Karpas-422 (cell line): Measurements from ENCODE around the gene PRDM16. TPM values are rescaled to one million over a fixed set of nuclear protein-coding genes. Genes with fewer than 3 reads are reported as not detected.

Source experiments
- DNase-seq: peaks from one replicate; pipeline ENCODE4 v3.0.0-alpha.2; 2015
- H2AFZ ChIP-seq: fragments of 200-600 bp; sonication (generic); 2 replicates; pipeline ENCODE4 v1.6.1; 2014; ENCODE audit warnings: antibody characterized with exemption, low read length, mixed read lengths
- H3K27ac ChIP-seq: fragments of 200-600 bp; sonication (generic); 2 replicates; pipeline ENCODE4 v1.5.1; 2014; ENCODE audit warnings: mild to moderate bottlenecking, low read length, moderate library complexity
- H3K27me3 ChIP-seq: fragments of 200-600 bp; sonication (generic); 2 replicates; pipeline ENCODE4 v1.6.1; 2014; ENCODE audit warnings: low read length, mixed read lengths
- H3K36me3 ChIP-seq: fragments of 200-600 bp; sonication (generic); 2 replicates; pipeline ENCODE4 v1.6.1; 2014; ENCODE audit warnings: low read length, mixed read lengths; ENCODE audit not compliant: insufficient read depth
- H3K4me1 ChIP-seq: fragments of 200-600 bp; sonication (generic); 2 replicates; pipeline ENCODE4 v1.6.1; 2014; ENCODE audit warnings: mild to moderate bottlenecking, low read length, mixed read lengths
- H3K4me2 ChIP-seq: fragments of 200-600 bp; sonication (generic); 2 replicates; pipeline ENCODE4 v1.6.1; 2014; ENCODE audit warnings: low read length, low read depth, mild to moderate bottlenecking; ENCODE audit not compliant: poor library complexity, severe bottlenecking
- H3K4me3 ChIP-seq: fragments of 200-600 bp; sonication (generic); 2 replicates; pipeline ENCODE4 v1.5.1; 2014; ENCODE audit warnings: mild to moderate bottlenecking, antibody characterized with exemption, low read length, mixed read lengths
- H3K79me2 ChIP-seq: fragments of 200-600 bp; sonication (generic); 2 replicates; pipeline ENCODE4 v1.6.1; 2014; ENCODE audit warnings: mild to moderate bottlenecking, low read length, mixed read lengths
- H3K9ac ChIP-seq: fragments of 200-600 bp; sonication (generic); 2 replicates; pipeline ENCODE4 v1.6.0; 2014; ENCODE audit warnings: low read length
- H3K9me2 ChIP-seq: fragments of 200-600 bp; sonication (generic), shearing (Covaris generic); replicated peaks from 2 replicates; pipeline ENCODE4 v1.6.0; 2014; ENCODE audit warnings: mild to moderate bottlenecking, low read length, moderate library complexity; ENCODE audit not compliant: insufficient read depth
- H3K9me3 ChIP-seq: fragments of 300-700, 200-600 bp; sonication (generic); 2 replicates; pipeline ENCODE4 v1.6.1; 2014; ENCODE audit warnings: low read length, mixed read lengths
- H4K20me1 ChIP-seq: fragments of 200-600 bp; sonication (generic); 2 replicates; pipeline ENCODE4 v1.6.1; 2014; ENCODE audit warnings: mild to moderate bottlenecking, antibody characterized with exemption, low read length, low read depth; ENCODE audit not compliant: insufficient read depth
- total RNA-seq: library from RNA; depleted of rRNA; stranded (reverse); fragments of >200 nt; shearing (Covaris generic); gene quantifications from 2 replicates; pipeline ENCODE4 v1.2.3, GENCODE V29; 2014; ENCODE audit warnings: low replicate concordance

The PRDM16 gene
- total RNA-seq, 1 experiment from 2014 or later: not detected

DNA sequence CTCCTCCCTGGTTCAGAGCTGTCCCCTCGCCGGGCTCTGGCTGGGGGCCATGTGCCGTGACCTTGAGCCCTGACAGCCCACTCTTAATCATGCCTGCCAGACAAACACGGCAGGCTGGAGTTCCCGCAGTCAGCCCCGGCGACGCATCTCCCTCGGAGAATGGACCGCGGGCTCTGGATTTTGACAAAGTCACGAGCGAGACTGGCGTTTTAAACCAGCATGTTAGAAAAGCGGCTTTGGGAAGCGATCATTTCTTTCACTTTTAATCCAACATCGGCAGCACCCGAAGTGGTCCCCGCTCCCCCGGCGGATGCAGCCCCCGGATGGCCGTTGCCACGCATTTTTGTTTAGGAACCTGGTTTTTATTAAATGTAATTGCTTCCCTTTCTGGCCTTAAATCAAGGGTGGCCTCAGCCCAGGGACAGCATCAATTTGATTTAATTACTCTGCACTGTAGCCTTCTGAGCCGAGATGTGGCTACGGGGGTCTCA lies 70.9 kb downstream of the PRDM16 start:
- no peaks in the 10 kb centered on the region for H3K4me1 ChIP-seq
- H2AFZ ChIP-seq: no peak overlapping the region
- H3K9me3 ChIP-seq: no peaks in the 10 kb centered on the region
- H3K27me3 ChIP-seq: no peaks in the 10 kb centered on the region
- H3K36me3 ChIP-seq: no peaks in the 10 kb centered on the region
- no peak overlapping the region for H3K9ac ChIP-seq
- no peaks in the 10 kb centered on the region for H4K20me1 ChIP-seq
- no peak overlapping the region for H3K4me3 ChIP-seq
- H3K79me2 ChIP-seq: no peaks in the 10 kb centered on the region
- H3K9me2 ChIP-seq: no peaks in the 10 kb centered on the region
- H3K4me2 ChIP-seq: no peak overlapping the region
- no peak for DNase-seq
- no peak overlapping the region for H3K27ac ChIP-seq

DNA sequence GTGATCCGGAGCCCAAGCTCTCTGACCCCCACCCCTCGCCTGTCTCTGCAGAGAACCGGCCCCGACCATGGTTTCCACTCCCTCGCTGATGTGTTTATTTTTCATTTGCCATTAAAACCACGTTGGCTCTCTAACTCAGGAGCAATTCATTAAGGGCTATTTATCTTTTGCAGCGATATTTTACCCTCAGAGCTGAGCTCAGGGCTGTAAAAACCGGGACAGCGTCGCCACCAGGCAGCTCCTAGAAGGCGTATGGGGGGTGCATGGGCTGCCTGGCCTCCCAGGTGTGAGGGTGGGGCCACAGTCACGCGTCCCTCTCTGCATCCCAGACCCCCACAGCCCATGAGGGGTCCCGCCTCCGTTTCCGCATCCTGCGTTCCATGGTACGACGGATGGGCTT lies 71.4 kb downstream of the PRDM16 start:
- no peaks in the 10 kb centered on the region for H3K9me3 ChIP-seq
- H3K4me1 ChIP-seq: no peaks in the 10 kb centered on the region
- no peak overlapping the region for H3K4me3 ChIP-seq
- no peaks in the 10 kb centered on the region for H4K20me1 ChIP-seq
- no peaks in the 10 kb centered on the region for H3K79me2 ChIP-seq
- H3K36me3 ChIP-seq: no peaks in the 10 kb centered on the region
- no peak overlapping the region for H3K4me2 ChIP-seq
- no peaks in the 10 kb centered on the region for H3K9me2 ChIP-seq
- no peak overlapping the region for H3K9ac ChIP-seq
- no peak for DNase-seq
- H3K27me3 ChIP-seq: no peaks in the 10 kb centered on the region
- no peak overlapping the region for H2AFZ ChIP-seq
- H3K27ac ChIP-seq: no peak overlapping the region

DNA sequence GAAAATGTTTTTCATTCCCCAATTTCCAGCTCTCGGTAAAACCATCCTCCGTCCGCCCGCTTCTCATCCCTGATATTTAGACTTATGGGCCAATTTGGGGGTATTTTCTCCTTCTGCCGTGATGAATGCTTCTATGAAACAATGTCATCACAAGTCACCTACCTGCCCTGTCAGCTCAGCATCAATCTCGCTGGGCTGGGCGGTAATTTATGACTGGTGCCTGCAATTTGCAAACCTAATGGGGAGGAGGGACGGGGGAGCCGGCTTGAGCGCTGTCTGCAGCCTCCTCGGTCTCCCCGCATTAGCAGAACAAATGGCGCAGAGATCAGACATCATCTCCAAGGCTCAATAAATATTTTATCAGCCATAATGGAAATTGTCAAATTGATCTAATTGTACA lies 72.1 kb downstream of the PRDM16 start:
- H4K20me1 ChIP-seq: no peaks in the 10 kb centered on the region
- H3K79me2 ChIP-seq: no peaks in the 10 kb centered on the region
- no peaks in the 10 kb centered on the region for H3K9me3 ChIP-seq
- DNase-seq: no peak
- H3K4me1 ChIP-seq: no peaks in the 10 kb centered on the region
- H3K4me3 ChIP-seq: no peak overlapping the region
- no peak overlapping the region for H3K27ac ChIP-seq
- H3K9ac ChIP-seq: no peak overlapping the region
- H3K9me2 ChIP-seq: no peaks in the 10 kb centered on the region
- H3K4me2 ChIP-seq: no peak overlapping the region
- H3K36me3 ChIP-seq: no peaks in the 10 kb centered on the region
- no peaks in the 10 kb centered on the region for H3K27me3 ChIP-seq
- no peak overlapping the region for H2AFZ ChIP-seq

DNA sequence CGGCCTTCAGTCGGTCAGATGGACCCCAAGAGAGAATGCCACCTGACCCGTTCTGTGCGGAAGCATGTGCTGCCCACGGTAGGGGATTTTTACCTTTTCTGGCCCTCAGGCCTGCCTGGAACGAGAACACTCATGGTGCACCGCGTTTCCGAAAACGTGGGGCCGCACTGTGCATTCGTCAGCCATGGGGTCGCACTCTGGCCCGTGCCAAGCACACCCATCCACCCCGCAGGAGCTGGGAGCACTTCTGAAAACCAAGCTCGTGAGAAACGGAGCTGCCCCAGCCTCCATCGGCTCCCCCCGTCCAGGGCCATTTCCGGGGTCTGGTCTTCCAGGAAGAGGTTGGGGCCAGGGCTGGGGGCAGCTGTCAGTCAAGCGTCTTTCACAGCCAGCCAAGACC lies 72.8 kb downstream of the PRDM16 start:
- H3K27ac ChIP-seq: no peak overlapping the region
- H2AFZ ChIP-seq: no peak overlapping the region
- no peak overlapping the region for H3K4me3 ChIP-seq
- no peak overlapping the region for H3K9ac ChIP-seq
- H3K36me3 ChIP-seq: no peaks in the 10 kb centered on the region
- no peaks in the 10 kb centered on the region for H3K27me3 ChIP-seq
- no peaks in the 10 kb centered on the region for H4K20me1 ChIP-seq
- H3K9me3 ChIP-seq: no peaks in the 10 kb centered on the region
- H3K4me2 ChIP-seq: no peak overlapping the region
- H3K4me1 ChIP-seq: no peaks in the 10 kb centered on the region
- no peaks in the 10 kb centered on the region for H3K9me2 ChIP-seq
- H3K79me2 ChIP-seq: no peaks in the 10 kb centered on the region
- DNase-seq: no peak

DNA sequence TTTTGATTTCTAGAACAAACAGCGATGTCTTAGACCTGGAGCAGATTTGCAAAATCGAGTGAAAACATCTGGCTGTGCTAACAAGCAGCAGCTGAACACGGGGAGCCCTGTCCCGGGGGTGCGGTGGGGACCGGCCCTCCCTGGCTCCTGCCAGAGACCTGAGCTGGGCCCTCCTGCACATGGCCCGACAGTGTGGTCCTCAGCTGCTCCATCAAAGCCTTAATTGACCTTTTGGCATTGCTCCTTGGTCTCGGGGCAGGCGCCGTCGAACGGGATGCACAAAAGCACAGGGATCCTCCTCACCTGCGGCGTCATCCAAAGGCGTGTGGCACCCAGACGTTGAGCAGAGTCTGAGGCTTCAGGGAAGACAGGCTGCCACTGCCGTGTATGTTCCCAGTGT lies 73.2 kb downstream of the PRDM16 start:
- Histone ChIP-seq H3K9me3 (no peaks in the 10 kb centered on the region), H3K4me3 (no peak overlapping the region), H4K20me1 (no peaks in the 10 kb centered on the region), H3K36me3 (no peaks in the 10 kb centered on the region), H3K4me2 (no peak overlapping the region), H3K9ac (no peak overlapping the region), H3K79me2 (no peaks in the 10 kb centered on the region), H3K27ac (no peak overlapping the region), H2AFZ (no peak overlapping the region), H3K9me2 (no peaks in the 10 kb centered on the region), H3K4me1 (no peaks in the 10 kb centered on the region), H3K27me3 (no peaks in the 10 kb centered on the region)
- DNase-seq: no peak

- Histone ChIP-seq H3K36me3 (no peaks in the 10 kb centered on the region), H3K27me3 (no peaks in the 10 kb centered on the region), H3K4me2 (no peak overlapping the region), H3K4me1 (no peaks in the 10 kb centered on the region), H3K79me2 (no peaks in the 10 kb centered on the region), H4K20me1 (no peaks in the 10 kb centered on the region), H3K4me3 (no peak overlapping the region), H3K9me3 (no peaks in the 10 kb centered on the region), H2AFZ (no peak overlapping the region), H3K9me2 (no peaks in the 10 kb centered on the region), H3K9ac (no peak overlapping the region), H3K27ac (no peak overlapping the region)
- no peak for DNase-seq
These were observed 73.7 kb downstream of the PRDM16 start for GRCh38 chr1:3142751-3143150.

DNA sequence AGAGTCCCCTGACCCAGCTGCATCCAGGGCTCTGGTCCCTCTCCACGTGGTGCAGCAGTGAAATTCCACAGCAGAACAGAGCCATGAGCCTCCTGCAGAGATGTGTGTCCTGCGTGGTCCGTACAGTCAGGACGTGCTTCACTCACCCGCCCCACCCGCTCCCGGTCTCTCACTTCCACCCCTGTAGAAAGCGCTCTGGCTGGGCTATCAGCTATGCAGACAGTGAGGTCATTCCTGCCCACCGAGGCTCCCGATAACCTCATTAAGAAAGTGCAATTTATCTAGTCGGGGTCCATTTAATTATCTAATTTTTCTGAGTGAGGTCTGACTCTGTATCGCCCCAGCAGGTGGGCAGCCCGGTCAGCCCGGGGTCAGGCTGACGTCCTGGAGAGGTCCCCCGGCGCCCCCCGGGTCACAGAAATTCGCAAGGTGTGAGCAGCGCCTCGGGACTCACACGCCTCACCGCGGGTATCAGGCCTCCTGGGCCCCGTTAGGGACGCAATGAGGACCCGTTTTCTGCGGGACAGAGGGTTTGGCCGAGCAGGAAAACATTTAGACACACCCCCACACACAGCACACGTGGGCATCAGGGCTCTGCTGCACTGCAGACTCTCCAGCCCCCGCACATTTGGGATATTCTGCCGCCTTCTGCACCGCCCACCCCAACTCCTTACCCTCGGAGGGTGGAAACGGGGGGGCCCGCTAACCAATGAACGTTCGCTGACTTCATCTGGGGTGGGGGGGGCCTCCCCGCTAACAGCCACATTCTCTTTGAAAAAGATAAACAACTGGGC lies 76.7 kb downstream of the PRDM16 start:
- no peaks in the 10 kb centered on the region for H3K36me3 ChIP-seq
- no peak overlapping the region for H3K4me2 ChIP-seq
- H3K4me1 ChIP-seq: no peaks in the 10 kb centered on the region
- no peaks in the 10 kb centered on the region for H3K9me2 ChIP-seq
- H2AFZ ChIP-seq: no peak overlapping the region
- no peak overlapping the region for H3K27ac ChIP-seq
- no peaks in the 10 kb centered on the region for H3K9me3 ChIP-seq
- no peak overlapping the region for H3K4me3 ChIP-seq
- no peak overlapping the region for H3K9ac ChIP-seq
- no peaks in the 10 kb centered on the region for H3K27me3 ChIP-seq
- H3K79me2 ChIP-seq: no peaks in the 10 kb centered on the region
- DNase-seq: no peak
- H4K20me1 ChIP-seq: no peaks in the 10 kb centered on the region

GRCh38 chr1:3146458-3146857 lies 77.5 kb downstream of the PRDM16 start:
- no peaks in the 10 kb centered on the region for H3K36me3 ChIP-seq
- no peaks in the 10 kb centered on the region for H3K9me3 ChIP-seq
- no peaks in the 10 kb centered on the region for H3K27me3 ChIP-seq
- H3K27ac ChIP-seq: no peak overlapping the region
- no peaks in the 10 kb centered on the region for H3K9me2 ChIP-seq
- no peaks in the 10 kb centered on the region for H3K79me2 ChIP-seq
- H3K4me3 ChIP-seq: no peak overlapping the region
- no peak overlapping the region for H2AFZ ChIP-seq
- no peaks in the 10 kb centered on the region for H3K4me1 ChIP-seq
- no peaks in the 10 kb centered on the region for H4K20me1 ChIP-seq
- H3K4me2 ChIP-seq: no peak overlapping the region
- H3K9ac ChIP-seq: no peak overlapping the region
- no peak for DNase-seq
